Dermis blood vessel endothelial cell (primary cell): ENCODE data around the gene SLC38A9. TPM values are rescaled to one million over a fixed set of nuclear protein-coding genes. Genes with fewer than 3 reads are reported as not detected.
"Not testable (repeated sequence)": the region's sequence is repeated elsewhere in the genome, so short reads cannot be mapped to it uniquely, and the experiment has no call there.

ENCODE experiments used
- DNase-seq: peaks from one replicate; pipeline ENCODE4 v3.0.0; 2010
- total RNA-seq: library from RNA; depleted of rRNA; stranded (reverse); fragments of >200 nt; gene quantifications from 2 replicates; pipeline ENCODE4 v1.2.3, GENCODE V29; 2014

Gene SLC38A9
- total RNA-seq, 1 donor from 2014 or later = 50.9 TPM

- no peak for DNase-seq
Observed at GRCh38 chr5:55702598-55703345, 9.4 kb downstream of the SLC38A9 start.

- DNase-seq = no peak
Observed at GRCh38 chr5:55701462-55702103, 10.5 kb downstream of the SLC38A9 start.

- DNase-seq = no peak
Observed at GRCh38 chr5:55700745-55701144, 11.4 kb downstream of the SLC38A9 start.

DNA sequence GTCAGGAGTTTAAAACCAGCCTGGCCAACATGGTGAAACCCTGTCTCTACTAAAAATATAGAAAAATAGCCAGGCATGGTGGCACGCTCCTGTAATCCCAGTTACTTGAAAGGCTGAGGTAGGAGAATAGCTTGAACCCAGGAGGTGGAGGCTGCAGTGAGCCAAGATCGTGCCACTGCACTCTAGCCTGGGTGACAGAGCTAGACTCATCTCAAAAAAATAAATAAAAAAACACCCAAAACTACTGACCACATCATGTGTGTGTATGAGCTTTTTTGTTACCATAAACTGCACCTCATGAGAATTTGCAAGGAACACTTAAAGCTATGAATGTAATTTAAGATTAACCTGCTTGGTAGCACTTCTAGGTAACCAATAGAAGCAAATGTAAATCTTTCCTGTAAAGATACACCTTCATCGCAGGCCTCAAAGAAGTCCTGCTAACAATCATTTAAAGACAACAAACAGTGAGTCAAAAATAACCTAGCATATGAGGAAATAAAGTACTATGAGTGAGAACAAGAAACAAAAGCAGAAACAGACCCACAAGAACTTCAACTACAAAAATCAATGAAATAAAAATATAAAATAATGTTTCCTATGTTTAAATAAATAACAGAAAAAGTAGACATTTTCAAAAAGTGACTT, 13.0 kb downstream of the SLC38A9 start:
- DNase-seq = no peak

GRCh38 chr5:55696704-55697103, 15.4 kb downstream of the SLC38A9 start:
- DNase-seq = not testable (repeated sequence)

DNA sequence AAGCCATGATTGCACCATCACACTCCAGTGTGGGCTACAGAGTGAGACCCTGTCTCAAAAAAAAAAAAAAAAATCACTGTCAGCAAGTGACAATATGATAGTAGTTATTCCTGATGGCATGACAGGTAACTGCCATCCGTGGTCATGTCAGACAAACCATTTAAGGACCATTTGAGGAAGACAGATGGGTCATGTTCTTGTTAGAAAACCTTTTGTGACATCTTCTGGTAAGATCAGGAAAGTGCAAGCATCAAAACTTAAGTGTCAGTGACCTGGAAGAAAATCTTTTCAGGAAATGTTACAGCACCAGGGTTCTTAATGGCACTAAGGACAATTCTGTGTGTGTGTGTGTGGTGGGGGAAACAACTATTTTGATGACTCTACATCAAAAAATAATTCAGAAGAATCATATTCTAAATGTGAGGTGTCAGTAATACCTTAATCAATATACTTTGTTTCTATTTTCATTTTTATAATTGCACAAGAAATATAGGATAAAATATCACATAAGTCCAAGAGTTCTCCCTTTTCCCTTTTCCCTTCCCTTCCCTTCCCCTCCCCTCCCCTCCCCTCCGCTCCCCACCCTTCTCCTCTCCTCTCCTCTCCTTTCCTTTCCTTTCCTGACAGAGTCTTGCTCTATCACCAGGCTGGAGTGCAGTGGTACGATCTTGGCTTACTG, 17.8 kb downstream of the SLC38A9 start:
- DNase-seq = peak; percentile 61

GRCh38 chr5:55692509-55692908, 19.6 kb downstream of the SLC38A9 start:
- no peak for DNase-seq

DNA sequence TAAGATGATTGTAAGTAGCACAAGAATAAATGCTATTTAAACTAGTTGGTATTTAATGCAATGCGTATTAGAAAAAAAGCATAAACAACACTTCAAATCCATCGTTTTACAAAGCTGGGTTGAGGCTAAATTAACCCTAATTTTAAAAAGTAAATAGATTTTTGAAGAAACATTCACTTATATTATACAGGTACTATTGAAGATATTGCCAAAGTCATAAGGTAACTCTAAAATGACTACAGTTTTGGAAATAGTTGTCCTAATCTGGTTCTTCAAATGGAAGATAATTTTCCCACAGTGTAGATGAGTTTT, 20.1 kb downstream of the SLC38A9 start:
- DNase-seq = no peak

GRCh38 chr5:55691265-55692105, 20.6 kb downstream of the SLC38A9 start:
- DNase-seq = peak; percentile 69

DNA sequence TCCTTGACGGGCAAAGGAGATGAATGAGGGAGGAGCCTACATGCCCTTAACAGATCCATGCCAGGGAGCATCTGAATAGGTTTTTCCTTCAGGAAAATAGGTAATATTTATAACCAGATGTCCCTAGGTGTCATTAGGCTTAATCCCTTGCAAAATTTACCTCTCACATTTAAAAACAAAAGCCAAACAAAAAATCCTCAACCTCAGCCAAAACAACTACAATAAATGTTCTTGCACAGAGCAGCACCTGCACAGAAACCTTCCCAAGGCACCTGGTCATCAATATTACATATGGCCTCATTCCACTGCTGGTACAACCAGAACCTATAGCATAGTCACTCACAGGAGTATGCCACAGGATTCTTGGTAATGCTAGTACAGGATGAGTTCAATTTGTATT, 30.1 kb downstream of the SLC38A9 start:
- DNase-seq = no peak

- no peak for DNase-seq
Observed at GRCh38 chr5:55681301-55681700, 30.8 kb downstream of the SLC38A9 start.

GRCh38 chr5:55680353-55680752, 31.8 kb downstream of the SLC38A9 start:
- DNase-seq = no peak

DNA sequence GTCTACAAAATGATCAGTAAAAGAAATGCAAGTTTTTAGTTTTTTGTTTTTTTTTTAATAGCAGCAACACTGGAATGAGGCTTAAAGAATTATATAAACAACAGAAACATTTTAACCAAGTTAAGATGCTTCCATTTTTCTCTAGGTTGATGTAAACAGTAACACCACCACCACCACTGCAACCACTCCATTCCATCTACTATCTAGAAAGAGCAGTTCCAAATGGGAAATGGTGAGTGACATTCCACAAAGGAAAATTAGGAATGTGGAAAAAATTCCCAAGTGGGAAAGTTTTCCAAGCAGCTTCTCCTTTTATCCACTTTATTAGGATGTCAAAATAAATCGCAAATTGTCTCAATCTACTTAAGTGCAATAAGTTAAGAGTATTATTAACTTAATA, 32.6 kb downstream of the SLC38A9 start:
- no peak for DNase-seq

GRCh38 chr5:55675119-55675518, 37.0 kb downstream of the SLC38A9 start:
- no peak for DNase-seq

DNA sequence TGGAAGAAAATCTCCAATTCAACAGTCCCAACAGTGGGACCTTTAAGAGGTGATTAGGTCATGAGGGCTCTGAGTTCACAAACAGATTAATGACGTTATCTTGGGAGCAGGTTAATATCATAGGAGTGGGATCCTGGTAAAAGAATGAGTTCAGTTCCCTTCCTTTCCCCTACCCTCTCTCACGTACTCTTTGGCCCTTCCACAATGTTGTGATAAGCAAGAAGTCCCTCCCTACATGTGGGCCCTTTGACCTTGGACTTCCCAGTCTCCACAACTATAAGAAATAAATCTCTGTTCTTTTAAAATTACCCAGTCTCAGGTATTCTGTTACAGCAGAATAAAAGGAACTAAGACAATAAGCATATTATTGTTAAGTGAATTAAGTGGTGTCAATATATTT, 37.8 kb downstream of the SLC38A9 start:
- no peak for DNase-seq

DNA sequence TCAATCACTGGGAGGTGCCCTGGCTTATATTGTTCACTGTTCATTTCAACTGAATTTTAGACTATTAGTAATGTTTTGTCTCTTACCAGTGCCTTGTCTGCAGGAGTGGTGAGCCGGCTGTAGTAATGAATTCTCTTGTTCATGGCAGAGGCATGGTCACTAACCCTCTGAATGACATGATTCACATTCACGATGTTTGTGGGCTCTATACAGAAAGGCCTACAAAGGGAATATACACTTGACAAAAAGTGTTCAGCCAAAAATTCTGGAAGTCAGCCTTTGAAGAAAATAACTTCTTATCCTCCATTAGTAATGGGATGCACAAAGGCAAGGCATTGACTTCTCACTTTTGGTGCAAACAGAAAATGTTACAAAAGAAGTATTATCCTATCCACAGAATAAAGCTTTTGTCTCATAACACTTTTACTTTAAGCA, 39.6 kb downstream of the SLC38A9 start:
- no peak for DNase-seq

DNA sequence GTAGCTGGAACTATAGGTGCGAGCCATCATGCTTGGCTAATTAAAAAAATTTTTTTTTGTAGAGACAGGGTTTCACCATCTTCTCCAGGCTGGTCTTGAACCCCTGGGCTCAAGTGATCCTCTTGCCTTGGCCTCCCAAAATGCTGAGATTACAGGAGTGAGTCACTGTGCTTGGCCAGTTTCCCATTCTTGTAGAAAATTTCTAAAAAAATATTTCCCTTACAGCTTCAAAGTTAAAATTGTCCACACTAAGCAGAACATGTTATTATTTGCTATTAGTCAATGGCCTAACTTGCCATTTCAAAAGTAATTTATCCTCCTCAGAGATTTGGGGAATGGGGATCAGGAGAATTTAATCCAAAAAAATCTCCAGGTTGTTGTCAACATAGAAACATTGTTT, 40.1 kb downstream of the SLC38A9 start:
- DNase-seq = no peak

DNA sequence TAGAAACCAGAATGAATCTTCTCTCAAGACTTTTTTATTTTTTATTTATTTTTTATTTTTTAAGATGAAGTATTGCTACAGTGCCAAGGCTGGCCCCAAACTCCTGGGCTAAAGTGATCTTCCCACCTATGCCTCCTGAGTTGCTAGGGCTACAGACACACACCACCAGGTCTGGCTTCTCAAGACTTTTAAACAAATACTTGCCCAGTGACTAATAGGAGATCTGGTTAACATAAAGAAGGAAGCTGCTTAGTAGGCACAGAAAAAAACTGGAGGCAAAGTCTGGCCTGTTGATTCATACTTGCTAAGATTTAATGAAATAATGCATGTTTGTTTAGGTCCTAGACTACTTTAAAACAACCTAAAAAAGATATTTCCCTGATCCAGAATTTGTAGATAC, 43.8 kb downstream of the SLC38A9 start:
- peak; percentile 55 for DNase-seq

- no peak for DNase-seq
Observed at GRCh38 chr5:55667938-55668337, 44.2 kb downstream of the SLC38A9 start.

DNA sequence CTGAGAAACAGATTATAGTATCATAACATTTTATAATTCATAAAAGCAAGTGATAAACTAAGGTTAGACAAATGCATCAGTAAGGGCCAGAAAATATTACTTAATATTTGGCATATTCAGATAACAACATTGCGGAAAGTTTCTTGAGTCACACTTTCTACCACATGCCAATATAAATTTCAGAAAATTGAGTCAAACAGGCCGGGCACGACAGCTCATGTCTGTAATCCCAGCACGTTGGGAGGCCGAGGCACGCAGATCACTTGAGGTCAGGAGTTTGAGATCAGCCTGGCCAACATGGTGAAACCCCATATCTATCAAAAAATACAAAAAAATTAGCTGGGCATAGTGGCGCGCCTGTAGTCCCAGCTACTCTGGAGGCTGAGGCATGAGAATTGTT, 47.1 kb downstream of the SLC38A9 start:
- no peak for DNase-seq

GRCh38 chr5:55657443-55657842, 54.7 kb downstream of the SLC38A9 start:
- DNase-seq = no peak

GRCh38 chr5:55650386-55650785, 61.7 kb downstream of the SLC38A9 start:
- DNase-seq = peak; percentile 50

GRCh38 chr5:55649963-55650362, 62.2 kb downstream of the SLC38A9 start:
- no peak for DNase-seq
